GM10847 (cell line): ENCODE measurements around the gene FAT1.

ENCODE experiments used
- POLR2A ChIP-seq: IDR thresholded peaks from 2 replicates; pipeline ENCODE4 v1.6.1; 2011; ENCODE audit not compliant: insufficient read length; ENCODE audit errors: extremely low read depth

The FAT1 gene

GRCh38 chr4:186633844-186634243 lies 89.8 kb downstream of the FAT1 start:
- no peak for TF ChIP-seq POLR2A

DNA sequence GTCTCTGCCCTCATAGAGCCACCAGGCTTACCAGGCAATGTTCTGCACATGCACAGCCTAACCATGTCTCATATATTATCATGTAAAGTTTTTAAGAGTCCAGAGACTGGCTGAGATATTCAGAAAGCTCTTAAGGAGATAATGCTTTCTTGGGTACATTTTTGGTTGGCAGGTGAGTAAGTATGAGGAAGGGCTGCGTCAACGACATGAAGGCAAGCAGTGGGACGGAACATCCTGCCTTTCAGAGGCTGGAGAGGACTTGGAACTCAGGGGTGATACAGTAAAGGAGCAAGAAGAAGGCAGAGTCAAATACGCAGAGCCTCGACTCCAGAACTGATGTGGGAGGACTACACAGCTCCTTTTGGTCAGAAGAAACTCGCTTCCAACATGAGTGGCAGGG lies 93.5 kb downstream of the FAT1 start:
- no peak for TF ChIP-seq POLR2A

DNA sequence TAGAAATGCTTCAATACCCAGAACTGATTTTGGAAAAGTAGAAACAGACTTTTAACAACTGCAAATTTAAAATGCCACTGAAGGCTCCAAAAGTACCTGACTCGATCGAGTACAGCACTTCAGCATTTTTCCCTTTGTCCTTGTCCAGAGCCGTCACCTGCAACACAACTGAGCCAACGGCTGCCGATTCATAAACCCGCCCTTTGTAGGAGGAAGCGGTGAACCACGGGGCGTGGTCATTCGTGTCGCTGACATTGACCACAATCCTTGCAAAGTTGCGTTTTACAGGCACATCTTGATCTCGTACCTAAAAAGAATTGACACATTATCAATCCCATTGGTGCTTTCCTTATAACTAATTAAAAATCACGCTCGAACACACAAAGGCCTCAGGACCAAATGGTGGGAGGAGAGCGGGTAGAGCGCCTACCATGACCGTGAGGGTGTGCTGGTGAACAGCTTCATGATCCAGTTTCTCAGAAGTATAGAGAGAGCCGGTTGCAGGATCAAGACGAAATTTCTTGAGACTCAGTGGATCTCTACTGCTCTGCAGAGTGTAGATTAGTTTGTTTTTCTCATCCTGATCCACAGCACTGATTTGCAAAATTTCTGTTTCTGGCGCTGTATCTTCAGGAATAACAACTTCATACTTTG lies 95.5 kb downstream of the FAT1 start:
- TF ChIP-seq POLR2A: no peak

GRCh38 chr4:186627226-186627865 lies 96.3 kb downstream of the FAT1 start:
- TF ChIP-seq POLR2A: no peak

DNA sequence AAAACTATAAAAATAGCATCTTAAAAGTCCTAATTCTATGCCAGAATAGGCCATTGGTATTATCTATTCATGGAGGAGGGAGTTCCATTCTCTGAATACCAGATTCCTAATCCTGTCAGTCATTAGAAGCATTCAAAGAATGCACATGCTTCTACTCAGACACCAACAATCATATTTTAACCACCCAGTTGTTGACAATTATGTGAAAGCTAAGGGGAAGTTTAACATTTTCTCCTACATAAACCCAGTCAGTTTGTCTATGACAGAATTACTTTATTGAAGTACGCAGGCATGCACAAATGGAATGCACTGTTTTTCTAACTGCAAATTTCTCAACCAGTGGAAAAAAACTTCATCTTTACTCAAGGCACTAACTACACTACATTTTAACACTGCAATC lies 98.7 kb downstream of the FAT1 start:
- TF ChIP-seq POLR2A: no peak

DNA sequence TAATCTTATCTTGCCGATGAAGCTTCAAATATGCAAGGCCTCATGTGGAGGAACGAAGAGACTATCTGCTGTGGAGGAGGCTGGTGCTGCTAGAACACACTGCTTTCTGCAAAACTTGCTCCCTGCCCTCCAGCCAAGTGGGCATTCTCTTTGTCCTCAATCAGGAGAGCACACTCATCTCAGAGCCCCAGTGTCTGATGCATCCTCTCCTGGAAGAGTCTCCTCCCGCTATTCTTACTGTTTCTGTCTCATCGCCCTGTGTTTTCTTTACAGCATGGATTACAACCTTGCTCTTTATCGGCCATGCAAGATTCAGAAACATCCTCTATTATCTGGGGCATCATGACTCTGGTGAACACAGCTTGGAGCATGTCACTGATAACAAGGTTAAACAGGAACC lies 100.1 kb downstream of the FAT1 start:
- TF ChIP-seq POLR2A: no peak

- TF ChIP-seq POLR2A: no peak
These were observed 100.7 kb downstream of the FAT1 start for GRCh38 chr4:186622788-186623464.

- no peak for TF ChIP-seq POLR2A
These were observed 101.6 kb downstream of the FAT1 start for GRCh38 chr4:186621959-186622553.

- no peak for TF ChIP-seq POLR2A
These were observed 104.6 kb downstream of the FAT1 start for GRCh38 chr4:186619088-186619487.

DNA sequence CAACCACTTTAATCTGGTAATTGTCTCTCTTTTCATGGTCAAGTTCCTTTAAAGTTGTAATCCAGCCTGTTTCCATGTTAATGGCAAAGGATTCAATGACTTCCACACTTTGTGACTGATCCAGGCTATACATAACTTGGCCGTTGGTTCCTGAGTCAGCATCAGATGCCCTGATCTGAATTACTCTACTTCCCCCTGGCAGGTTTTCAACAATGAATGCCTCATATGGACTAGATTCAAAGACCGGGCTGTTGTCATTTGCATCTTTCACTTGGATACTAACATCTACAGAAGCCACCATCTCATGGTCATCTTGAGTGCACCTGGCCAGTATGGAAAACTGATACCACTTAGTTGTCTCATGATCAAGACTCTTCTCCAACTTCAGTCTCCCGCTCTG lies 105.7 kb downstream of the FAT1 start:
- no peak for TF ChIP-seq POLR2A

- no peak for TF ChIP-seq POLR2A
These were observed 116.2 kb downstream of the FAT1 start for GRCh38 chr4:186607490-186607889.

DNA sequence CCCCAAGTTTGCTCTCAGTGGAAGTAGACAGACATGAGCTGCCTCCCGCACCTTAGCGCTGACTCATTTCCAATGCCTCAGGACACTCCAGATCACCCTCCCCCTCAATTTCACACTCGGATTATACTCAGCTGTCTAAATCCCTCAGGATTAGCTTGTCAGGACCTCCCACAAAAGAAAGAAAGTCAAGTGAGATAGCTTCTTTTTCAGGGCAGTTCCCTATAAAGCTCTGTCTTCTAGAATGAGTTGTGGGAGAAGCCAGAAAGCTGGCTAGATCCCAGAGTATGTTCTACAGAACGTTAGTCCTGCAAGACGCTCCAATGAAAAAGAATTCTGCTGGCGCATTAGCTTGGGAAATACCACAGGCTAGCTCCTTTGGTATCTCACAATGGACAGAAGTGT lies 117.1 kb downstream of the FAT1 start:
- TF ChIP-seq POLR2A: no peak

DNA sequence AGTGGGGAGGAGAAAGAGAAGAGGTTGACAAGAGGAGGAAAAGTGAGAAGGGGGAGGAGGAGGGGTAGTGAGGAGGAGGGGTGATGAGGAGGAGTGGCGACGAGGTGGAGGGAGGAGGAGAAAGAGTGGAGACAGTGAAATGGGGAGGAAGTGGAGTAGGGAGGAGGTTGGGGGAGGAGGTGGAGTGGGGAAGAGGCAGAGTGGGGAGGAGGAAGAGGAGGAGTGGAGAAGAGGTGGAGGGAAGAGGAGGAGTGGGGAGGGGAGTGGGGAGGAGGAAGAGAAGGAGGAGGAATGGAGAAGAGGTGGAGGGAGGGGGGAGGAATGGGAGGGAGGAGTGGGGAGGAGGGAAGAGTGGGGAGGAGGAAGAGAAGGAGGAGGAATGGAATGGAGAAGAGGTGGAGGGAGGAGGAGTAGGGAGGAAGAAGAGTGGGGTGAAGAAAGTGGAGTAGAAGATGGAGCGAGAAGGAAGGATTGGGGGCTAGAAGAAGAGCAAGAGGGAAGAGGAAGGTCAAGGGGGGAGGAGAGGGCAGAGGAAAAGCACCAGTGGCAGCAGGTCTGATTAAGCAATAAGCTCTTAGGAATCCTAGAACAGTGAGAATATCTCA lies 118.3 kb downstream of the FAT1 start:
- TF ChIP-seq POLR2A: no peak

DNA sequence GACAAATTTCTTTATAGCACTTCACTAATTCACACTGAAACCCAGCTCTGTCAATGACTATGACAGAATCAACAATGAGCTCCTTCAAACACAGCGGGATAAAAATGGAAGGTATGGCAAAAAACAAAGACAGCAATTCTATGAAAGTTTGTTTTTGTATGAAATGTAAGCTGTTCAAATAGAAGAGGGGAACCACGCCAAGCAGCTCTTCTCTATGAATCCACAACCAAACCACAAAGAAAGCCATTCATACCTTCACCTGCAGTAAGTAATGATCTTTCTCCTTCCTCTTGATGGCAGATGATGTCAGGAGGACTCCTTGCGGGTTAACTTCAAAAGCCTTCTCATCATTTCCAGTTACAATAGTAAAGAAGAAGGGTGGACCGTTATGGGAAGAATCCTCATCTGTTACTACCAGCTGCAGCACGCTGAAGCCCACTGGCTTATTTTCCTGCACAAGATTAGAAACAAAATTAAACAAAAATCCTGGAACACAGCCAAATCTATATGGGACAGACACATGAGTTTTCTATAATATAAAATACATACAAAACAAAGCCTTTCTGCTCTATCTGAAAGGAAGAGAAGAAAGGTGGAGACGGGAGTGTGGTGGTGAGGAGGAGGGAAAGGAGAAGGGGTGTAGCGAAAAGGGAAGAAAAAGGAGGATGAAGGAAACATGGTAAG lies 119.4 kb downstream of the FAT1 start:
- no peak for TF ChIP-seq POLR2A

DNA sequence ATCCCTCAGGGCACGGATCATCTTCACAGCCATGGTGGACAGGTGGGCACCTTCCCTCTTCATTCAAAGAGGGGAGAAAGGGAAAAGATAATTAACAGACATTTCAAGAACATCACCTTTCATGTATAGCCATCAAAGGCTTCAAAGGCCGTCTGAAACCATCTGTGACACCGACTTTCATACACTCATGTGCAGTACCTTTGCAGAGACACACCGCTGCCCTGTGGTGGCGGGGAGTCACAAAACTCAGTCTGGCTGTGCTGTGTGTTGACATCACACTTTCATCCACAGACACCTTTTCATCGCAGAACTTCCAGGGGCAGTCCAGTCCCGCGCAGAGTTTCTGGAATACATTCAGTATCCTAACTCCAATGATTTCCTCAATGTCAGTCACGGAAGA lies 120.7 kb downstream of the FAT1 start:
- no peak for TF ChIP-seq POLR2A
